Bone marrow (tissue), 2 donors: ENCODE data around the gene FAM120A.

Experiments
- DNase-seq, 2 donors: peaks; one replicate each; lab custom pipeline; 2025; lab: John Stamatoyannopoulos, UW

Gene FAM120A

GRCh38 chr9:93594041-93594756 is 142.7 kb downstream of the FAM120A start:
- no peak for DNase-seq

GRCh38 chr9:93595461-93595860 is 144.0 kb downstream of the FAM120A start:
- no peak for DNase-seq

GRCh38 chr9:93595861-93596365 is 144.4 kb downstream of the FAM120A start:
- DNase-seq, result no peak

GRCh38 chr9:93596399-93596798 is 144.9 kb downstream of the FAM120A start:
- DNase-seq, result no peak

GRCh38 chr9:93597142-93597706 is 145.7 kb downstream of the FAM120A start:
- no peak for DNase-seq

GRCh38 chr9:93597871-93598646 is 146.6 kb downstream of the FAM120A start:
- no peak for DNase-seq

GRCh38 chr9:93598647-93599241 is 147.3 kb downstream of the FAM120A start:
- DNase-seq, result no peak

GRCh38 chr9:93599571-93600403 is 148.3 kb downstream of the FAM120A start:
- DNase-seq, result no peak

- DNase-seq, result peak in 1 of 2 donors; percentile 6
Observed at GRCh38 chr9:93600504-93600903, 149.0 kb downstream of the FAM120A start.

GRCh38 chr9:93601063-93601462 is 149.6 kb downstream of the FAM120A start:
- no peak for DNase-seq

- no peak for DNase-seq
Observed at GRCh38 chr9:93601666-93602065, 150.2 kb downstream of the FAM120A start.

- DNase-seq, result no peak
Observed at GRCh38 chr9:93603011-93603410, 151.5 kb downstream of the FAM120A start.

- DNase-seq, result no peak
Observed at GRCh38 chr9:93603906-93604326, 152.4 kb downstream of the FAM120A start.

- no peak for DNase-seq
Observed at GRCh38 chr9:93606187-93606586, 154.7 kb downstream of the FAM120A start.

- no peak for DNase-seq
Observed at GRCh38 chr9:93610206-93610605, 158.7 kb downstream of the FAM120A start.

- no peak for DNase-seq
Observed at GRCh38 chr9:93612052-93612795, 160.7 kb downstream of the FAM120A start.

- peak in 1 of 2 donors; percentile 2 for DNase-seq
Observed at GRCh38 chr9:93612796-93613154, 161.3 kb downstream of the FAM120A start.

- DNase-seq, result no peak
Observed at GRCh38 chr9:93613174-93613573, 161.7 kb downstream of the FAM120A start.

- no peak for DNase-seq
Observed at GRCh38 chr9:93613791-93614190, 162.3 kb downstream of the FAM120A start.

- DNase-seq, result no peak
Observed at GRCh38 chr9:93614830-93615468, 163.5 kb downstream of the FAM120A start.
